HL-60 (cell line): ENCODE data around the gene MAST2.

ENCODE experiments used
- CTCF ChIP-seq: IDR thresholded peaks from one replicate; pipeline ENCODE4 v1.5.1; 2011; ENCODE audit warnings: low read length, control low read depth, inconsistent platforms; ENCODE audit not compliant: insufficient read depth
- SPI1 ChIP-seq: IDR thresholded peaks from 2 replicates; pipeline ENCODE4 v1.6.1; 2012; ENCODE audit warnings: low read depth, mild to moderate bottlenecking, borderline replicate concordance

- no peak for TF ChIP-seq CTCF
- TF ChIP-seq SPI1, result no peak
Observed at GRCh38 chr1:46044116-46044515, 240.7 kb downstream of the MAST2 start.
